Fibroblast of villous mesenchyme (primary cell): ENCODE measurements around the gene HIVEP3. TPM values are rescaled to one million over a fixed set of nuclear protein-coding genes. Genes with fewer than 3 reads are reported as not detected.
A peak's percentile ranks its signal among the peaks of the same experiment; 100 is the strongest.

Source experiments
- DNase-seq: peaks from one replicate; pipeline ENCODE4 v3.0.0-alpha.2; 2010; ENCODE audit warnings: low read depth
- H3K4me3 ChIP-seq: 2 replicates; pipeline ENCODE4 v1.5.1; 2011; ENCODE audit warnings: low read depth, mild to moderate bottlenecking, low read length
- CTCF ChIP-seq: IDR thresholded peaks from 2 replicates; pipeline ENCODE4 v1.5.1; 2012; ENCODE audit warnings: low read depth, mild to moderate bottlenecking, low read length; ENCODE audit not compliant: insufficient read depth
- total RNA-seq: library from RNA; depleted of rRNA; stranded (reverse); fragments of >200 nt; gene quantifications from 2 replicates; pipeline ENCODE4 v1.2.3, GENCODE V29; 2012

The HIVEP3 gene
- total RNA-seq, 1 donor = 0.86 TPM

GRCh38 chr1:41838266-41838665, 80.5 kb downstream of the HIVEP3 start:
- DNase-seq = no peak
- TF ChIP-seq CTCF = no peak

GRCh38 chr1:41837691-41838090, 81.0 kb downstream of the HIVEP3 start:
- no peak for TF ChIP-seq CTCF
- H3K4me3 ChIP-seq = no peak overlapping the region
- DNase-seq = no peak

More at GRCh38 chr1:41838266-41838665, 80.5 kb downstream of the HIVEP3 start:
- H3K4me3 ChIP-seq = no peak overlapping the region

- DNase-seq = no peak
- no peak overlapping the region for H3K4me3 ChIP-seq
- TF ChIP-seq CTCF = no peak
Measured at GRCh38 chr1:41835485-41835884, 83.2 kb downstream of the HIVEP3 start.

GRCh38 chr1:41833519-41834000, 85.2 kb downstream of the HIVEP3 start:
- TF ChIP-seq CTCF = no peak
- DNase-seq = no peak
- H3K4me3 ChIP-seq = no peak overlapping the region

GRCh38 chr1:41830726-41831125, 88.0 kb downstream of the HIVEP3 start:
- no peak for TF ChIP-seq CTCF
- no peak for DNase-seq
- H3K4me3 ChIP-seq = no peak overlapping the region

- no peak for TF ChIP-seq CTCF
- DNase-seq = peak; percentile 68
- no peak overlapping the region for H3K4me3 ChIP-seq
Measured at GRCh38 chr1:41827991-41828570, 90.6 kb downstream of the HIVEP3 start.

GRCh38 chr1:41823471-41823870, 95.3 kb downstream of the HIVEP3 start:
- no peak for TF ChIP-seq CTCF
- no peak overlapping the region for H3K4me3 ChIP-seq
- no peak for DNase-seq
